HL-60/S4 (cell line): ENCODE results near the gene HCST.
"Not testable (repeated sequence)": the region's sequence is repeated elsewhere in the genome, so short reads cannot be mapped to it uniquely, and the experiment has no call there.

Source experiments
- in situ Hi-C: fragments of 300-500 bp; cut with MboI; formaldehyde crosslinking; loops from 2 replicates; pipeline ENCODE4 v1.14.3; 2022; ENCODE audit warnings: low sequenced_read_pairs

Gene HCST

GRCh38 chr19:35879068-35879467 lies 23.3 kb upstream of the HCST start:
- in situ Hi-C loops = loop anchor here (5.0 kb wide), 1 partner anchor 53 kb away; no protein-coding TSS in a partner anchor

DNA sequence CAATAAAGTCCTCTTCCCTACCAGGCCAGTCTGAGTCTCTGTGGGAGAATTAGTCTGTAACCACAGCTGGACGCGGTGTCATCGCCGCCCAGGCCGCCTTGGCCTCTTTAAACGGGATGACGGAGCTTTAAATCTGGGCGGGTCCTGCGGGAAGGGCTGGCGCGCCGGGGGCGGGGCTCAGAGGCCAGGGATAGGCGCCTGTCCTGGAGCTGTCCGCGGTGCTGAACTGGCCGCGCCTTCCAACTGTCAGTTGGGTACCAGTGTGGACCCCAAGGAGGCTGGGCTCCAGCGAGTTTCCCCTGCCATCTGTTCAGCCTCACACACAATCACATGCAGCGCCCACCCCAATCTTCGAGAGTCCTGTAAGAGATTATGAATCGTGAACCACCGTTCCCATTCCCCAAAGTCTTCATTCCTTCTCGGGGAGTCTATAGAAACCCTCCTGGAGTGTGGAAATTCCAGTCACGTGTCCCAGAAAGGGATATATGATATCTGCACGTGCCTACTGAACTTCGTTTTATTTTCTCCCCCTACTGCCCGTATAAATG lies 22.5 kb upstream of the HCST start:
- in situ Hi-C loops = loop anchor here (5.0 kb wide), 1 partner anchor 52 kb away; no protein-coding TSS in a partner anchor

DNA sequence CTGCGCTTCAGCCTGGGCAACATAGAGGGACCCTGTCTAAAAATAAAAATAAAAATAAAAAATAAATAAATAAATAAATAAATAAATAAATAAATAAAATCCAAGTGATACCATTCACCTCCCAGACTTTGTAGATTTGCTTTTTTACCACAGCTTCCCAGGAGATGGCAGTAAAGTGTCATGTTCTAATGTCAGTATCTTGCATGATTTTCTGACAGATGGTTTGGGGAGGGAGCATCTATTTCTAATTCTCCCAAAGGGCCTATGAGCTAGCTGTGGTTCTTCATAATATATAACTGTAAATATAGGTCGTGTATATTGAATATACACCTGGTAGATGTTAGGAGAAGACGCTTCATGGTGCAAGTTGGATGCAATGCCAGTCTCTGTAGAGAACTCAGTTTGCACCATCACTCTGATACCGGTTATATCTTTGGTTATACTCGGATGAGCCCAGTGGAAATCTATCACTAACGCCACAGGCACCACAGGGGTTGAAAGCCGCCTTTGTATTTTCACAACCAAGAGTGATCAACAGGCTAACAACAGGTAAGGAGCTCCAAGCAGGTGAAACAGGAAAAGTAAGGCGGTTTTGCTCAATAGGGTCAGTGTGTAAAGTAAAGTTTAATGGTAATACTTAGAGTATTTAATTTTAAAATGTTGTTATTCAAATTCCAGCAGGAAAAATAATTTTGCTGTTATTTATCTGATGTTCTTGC lies 20.1 kb upstream of the HCST start:
- in situ Hi-C loops = no loop called here

DNA sequence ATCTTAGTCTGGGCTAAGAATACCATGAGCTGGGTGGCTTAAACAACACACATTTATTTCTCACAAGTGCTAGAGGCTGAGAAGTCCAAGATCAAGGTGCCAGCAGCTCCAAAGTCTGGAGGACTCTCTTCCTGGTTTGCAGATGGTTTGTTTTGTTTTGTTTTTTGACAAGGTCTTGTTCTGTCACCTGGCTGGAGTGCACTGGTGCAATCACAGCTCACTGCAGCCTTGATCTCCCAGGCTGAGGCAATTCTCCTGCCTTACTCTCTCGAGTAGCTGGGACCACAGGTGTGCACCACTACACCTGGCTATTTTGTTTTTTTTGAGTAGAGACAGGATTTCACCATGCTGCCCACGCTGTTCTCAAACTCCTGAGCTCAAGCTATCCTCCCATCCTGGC lies 18.4 kb upstream of the HCST start:
- in situ Hi-C loops = no loop called here

DNA sequence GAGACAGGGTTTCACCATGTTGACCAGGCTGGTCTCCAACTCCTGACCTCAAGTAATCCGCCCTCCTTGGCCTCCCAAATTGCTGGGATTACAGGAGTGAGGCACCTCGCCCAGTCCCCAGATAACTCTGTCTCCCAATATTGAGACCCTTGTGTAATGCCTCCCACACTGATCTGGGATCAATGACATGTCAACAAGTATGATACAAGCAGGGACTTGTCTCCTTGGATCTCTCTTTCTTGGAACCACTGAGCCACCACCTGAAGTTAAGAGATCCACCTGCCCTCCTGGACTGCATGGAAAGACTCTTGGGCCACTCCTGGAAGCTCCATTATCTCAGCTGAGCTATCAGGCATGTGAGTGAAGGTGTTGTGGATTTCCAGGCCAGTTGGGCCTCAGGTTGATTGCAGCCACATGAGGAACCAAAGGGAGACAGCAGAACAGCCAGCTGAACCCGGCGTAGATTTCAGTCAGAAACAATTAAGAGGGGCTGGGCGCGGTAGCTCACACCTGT lies 17.0 kb upstream of the HCST start:
- in situ Hi-C loops = no loop called here

- in situ Hi-C loops = no loop called here
Observed at GRCh38 chr19:35885904-35886303, 16.4 kb upstream of the HCST start.

- in situ Hi-C loops = no loop called here
Observed at GRCh38 chr19:35887197-35887596, 15.1 kb upstream of the HCST start.

DNA sequence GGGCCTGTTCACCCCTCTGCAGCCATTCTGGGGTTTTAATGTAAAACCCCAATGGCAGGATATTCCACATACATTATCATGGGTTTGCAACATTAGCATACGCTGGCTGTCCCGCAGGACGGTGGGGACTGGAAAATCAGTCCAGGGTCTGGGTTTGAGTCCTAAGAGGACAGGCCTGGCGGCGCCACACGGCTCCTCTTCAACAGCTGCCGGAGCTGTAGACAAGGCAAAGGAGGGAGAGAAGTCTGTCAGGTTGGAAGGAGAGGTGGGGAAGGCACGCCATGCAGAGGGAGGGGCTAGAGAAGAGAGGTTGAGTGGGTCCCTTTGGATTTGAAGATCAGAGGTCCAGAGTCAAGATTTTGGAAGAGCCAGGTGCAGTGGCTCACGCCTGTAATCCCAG lies 13.9 kb upstream of the HCST start:
- in situ Hi-C loops = no loop called here

DNA sequence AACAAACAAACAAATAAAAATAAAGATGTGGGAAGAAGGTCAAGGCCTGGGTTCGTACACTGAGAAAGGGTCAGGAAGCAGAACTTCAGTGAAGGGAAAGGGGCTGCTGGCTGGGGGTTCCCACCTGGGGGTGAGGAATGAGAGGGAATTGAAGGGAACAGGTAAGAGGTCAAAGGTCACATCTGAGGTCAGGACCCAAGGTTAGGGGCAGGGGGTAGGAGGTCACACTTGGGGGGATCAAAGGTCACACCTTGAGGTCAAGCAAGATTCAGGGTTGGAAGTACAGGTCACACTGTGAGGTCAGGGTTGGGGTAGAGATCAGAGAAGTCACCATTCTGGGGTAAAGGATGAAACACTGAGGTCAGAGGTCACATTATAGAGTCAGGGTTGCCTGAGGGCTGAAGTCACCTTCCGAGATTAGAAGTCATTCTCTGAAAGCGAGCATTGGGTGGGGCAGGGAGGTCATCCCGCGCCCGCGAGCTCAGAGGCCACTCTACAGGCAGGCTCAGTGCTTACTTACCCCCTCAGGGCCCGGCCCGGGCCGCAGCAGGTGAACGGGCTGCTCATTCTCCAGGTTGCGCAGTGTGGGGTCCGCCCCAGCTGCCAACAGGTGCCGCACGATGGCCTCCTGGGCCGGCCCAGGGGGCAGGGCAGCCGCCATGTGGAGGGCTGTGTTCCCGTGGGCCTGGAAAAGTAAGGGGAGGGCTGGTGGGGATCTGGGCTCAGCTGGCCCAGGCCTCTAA lies 12.8 kb upstream of the HCST start:
- in situ Hi-C loops = no loop called here

- in situ Hi-C loops = no loop called here
Observed at GRCh38 chr19:35890113-35890650, 12.1 kb upstream of the HCST start.

DNA sequence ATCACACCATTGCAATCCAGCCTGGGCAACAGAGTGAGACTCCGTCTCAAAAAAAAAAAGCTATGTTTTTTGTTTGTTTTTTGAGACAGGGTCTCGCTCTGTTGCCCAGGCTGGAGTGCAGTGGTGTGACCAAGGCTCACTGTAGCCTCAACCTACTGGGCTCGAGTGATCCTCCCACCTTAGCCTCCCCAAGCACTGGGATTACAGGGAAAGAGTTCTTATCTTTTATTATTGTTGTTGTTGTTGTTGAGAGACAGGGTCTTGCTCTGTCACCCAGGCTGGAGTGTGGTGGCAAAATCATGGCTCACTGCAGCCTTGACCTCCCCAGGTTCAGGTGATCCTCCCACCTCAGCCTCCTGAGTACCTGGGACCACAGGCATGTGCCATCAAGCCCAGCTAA lies 10.5 kb upstream of the HCST start:
- in situ Hi-C loops = not testable (repeated sequence)

- in situ Hi-C loops = no loop called here
Observed at GRCh38 chr19:35894342-35894741, 8.0 kb upstream of the HCST start.

DNA sequence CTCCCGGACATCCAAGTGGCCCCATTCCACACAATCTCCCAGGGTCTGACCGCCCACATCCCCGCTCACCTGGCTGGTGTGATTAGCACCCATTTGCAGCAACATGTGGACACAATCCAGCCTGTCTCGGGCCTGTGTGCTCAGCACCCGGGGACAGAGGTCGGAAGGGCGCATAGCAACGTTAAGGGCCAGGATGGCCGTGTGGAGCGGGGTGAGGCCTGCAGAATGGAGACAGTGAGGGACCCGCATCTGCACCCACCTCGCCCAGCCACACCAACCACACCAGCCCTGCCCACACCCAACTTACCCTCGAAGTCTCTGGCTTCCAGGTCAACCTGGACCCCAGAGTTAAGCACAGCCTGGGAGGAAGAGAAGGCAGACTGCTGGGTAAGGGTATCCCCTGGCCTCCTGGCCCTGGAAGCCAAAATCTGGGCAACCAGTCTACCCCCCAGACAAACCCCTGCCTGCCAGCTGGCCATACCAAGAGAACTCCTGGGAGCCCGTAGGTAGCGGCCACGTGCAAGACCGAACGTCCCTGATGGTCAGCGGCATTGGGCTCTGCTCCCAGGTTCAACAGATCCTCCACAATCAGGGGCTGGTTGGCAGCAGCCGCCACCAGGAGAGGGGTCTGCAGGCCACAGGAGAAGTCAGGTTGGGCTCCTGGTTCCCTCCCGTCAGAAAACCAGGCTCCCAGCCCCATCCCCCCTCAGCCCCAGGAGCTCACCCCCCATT lies 6.3 kb upstream of the HCST start:
- in situ Hi-C loops = no loop called here

DNA sequence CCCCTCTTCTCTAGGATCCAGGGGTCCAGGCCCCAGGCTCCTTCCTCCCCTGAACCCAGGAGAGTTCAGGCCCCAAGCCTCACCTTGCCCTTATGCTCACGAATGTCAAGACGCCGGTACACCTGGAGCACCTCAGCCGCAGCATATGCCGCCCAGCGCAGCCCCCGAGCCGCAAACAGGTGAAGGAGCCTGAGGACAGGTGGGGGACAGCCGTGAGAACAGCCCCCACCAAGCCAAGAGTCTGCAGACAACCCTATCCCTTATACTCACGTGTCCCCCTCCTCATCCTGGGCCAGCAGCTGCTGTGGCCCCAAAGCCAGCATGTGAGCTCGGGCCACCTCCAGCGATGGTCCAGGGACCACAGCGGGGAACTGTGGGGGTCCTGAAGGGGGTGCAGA lies 5.7 kb upstream of the HCST start:
- in situ Hi-C loops = no loop called here

- in situ Hi-C loops = no loop called here
Observed at GRCh38 chr19:35897706-35898451, 4.5 kb upstream of the HCST start.

DNA sequence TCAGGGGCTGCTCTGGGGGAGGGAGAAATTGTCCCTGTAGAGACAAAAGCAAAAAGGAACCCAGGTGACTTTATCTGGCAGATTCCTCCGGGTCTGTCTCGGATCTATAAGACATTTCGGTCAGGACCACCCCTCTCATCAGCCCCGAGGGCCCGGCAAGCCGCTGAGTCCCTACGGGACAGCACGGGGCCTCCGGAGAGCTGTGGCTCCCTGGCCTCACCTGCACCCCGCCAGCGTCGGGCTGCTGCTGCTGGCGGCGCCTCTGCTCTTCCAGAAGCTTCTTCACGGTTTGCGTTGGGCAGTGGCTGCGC lies 3.9 kb upstream of the HCST start:
- in situ Hi-C loops = no loop called here

- in situ Hi-C loops = no loop called here
Observed at GRCh38 chr19:35899547-35900214, 2.6 kb upstream of the HCST start.

GRCh38 chr19:35901055-35901644 lies 1.2 kb upstream of the HCST start:
- in situ Hi-C loops = no loop called here

GRCh38 chr19:35902870-35903475 lies 644 bp downstream of the HCST start:
- in situ Hi-C loops = no loop called here
